GM23338 (cell line): ENCODE measurements around the gene OR4F15. TPM values are rescaled to one million over a fixed set of nuclear protein-coding genes. Genes with fewer than 3 reads are reported as not detected.

Source experiments
- ATAC-seq: fragments of 200-7000 bp; cut with Tn5 transposase; 3 replicates; pipeline ENCODE4 v1.9.1; 2020
- DNase-seq: peaks from one replicate; pipeline ENCODE4 v3.0.0-alpha.2; 2015; ENCODE audit warnings: low spot score
- H2AFZ ChIP-seq: fragments of 200-600 bp; sonication (generic); 2 replicates; pipeline ENCODE4 v1.8.0; 2016; ENCODE audit warnings: antibody characterized with exemption, mild to moderate bottlenecking, moderate library complexity
- H3F3A ChIP-seq: fragments of 200-600 bp; sonication (generic); replicated peaks from 2 replicates; pipeline ENCODE4 v1.8.0; 2017; ENCODE audit warnings: antibody characterized with exemption, mixed run types, low read depth
- H3K27ac ChIP-seq: fragments of 200-600 bp; sonication (generic); 2 replicates; pipeline ENCODE4 v1.6.1; 2016; ENCODE audit warnings: low read depth
- H3K27me3 ChIP-seq: fragments of 200-600 bp; sonication (generic); 2 replicates; pipeline ENCODE4 v1.8.0; 2016; ENCODE audit warnings: mild to moderate bottlenecking, mixed run types, moderate library complexity; ENCODE audit not compliant: insufficient read depth
- H3K36me3 ChIP-seq: fragments of 200-600 bp; sonication (generic); 2 replicates; pipeline ENCODE4 v1.8.0; 2016; ENCODE audit warnings: mild to moderate bottlenecking; ENCODE audit not compliant: insufficient read depth
- H3K4me1 ChIP-seq: fragments of 200-600 bp; sonication (generic); 2 replicates; pipeline ENCODE4 v1.8.0; 2016; ENCODE audit warnings: mild to moderate bottlenecking, moderate library complexity; ENCODE audit not compliant: insufficient read depth
- H3K4me2 ChIP-seq: fragments of 200-600 bp; sonication (generic); 2 replicates; pipeline ENCODE4 v1.7.1; 2017; ENCODE audit warnings: mixed run types
- H3K4me3 ChIP-seq: fragments of 200-600 bp; sonication (generic); 2 replicates; pipeline ENCODE4 v1.6.1; 2016; ENCODE audit warnings: mixed run types
- H3K79me2 ChIP-seq: fragments of 200-600 bp; sonication (generic); replicated peaks from 2 replicates; pipeline ENCODE4 v1.8.0; 2017; ENCODE audit warnings: mild to moderate bottlenecking; ENCODE audit not compliant: insufficient read depth
- H3K9me2 ChIP-seq: fragments of 200-600 bp; sonication (generic); 2 replicates; pipeline ENCODE4 v1.8.0; 2017; ENCODE audit not compliant: insufficient read depth
- H4K20me1 ChIP-seq: fragments of 200-600 bp; sonication (generic); replicated peaks from 2 replicates; pipeline ENCODE4 v1.8.0; 2017; ENCODE audit warnings: mild to moderate bottlenecking; ENCODE audit not compliant: insufficient read depth
- H3K27ac Mint-ChIP-seq: 2 replicates; pipeline ENCODE4 v1.8.0; 2020; ENCODE audit warnings: inconsistent platforms, mild to moderate bottlenecking, moderate library complexity, mixed read lengths
- H3K27me3 Mint-ChIP-seq: 3 replicates; pipeline ENCODE4 v1.8.0; 2022; ENCODE audit warnings: low read depth, mild to moderate bottlenecking, moderate library complexity, mixed read lengths, inconsistent platforms; ENCODE audit not compliant: insufficient read depth, poor library complexity
- H3K36me3 Mint-ChIP-seq: 3 replicates; pipeline ENCODE4 v1.8.0; 2021; ENCODE audit warnings: low read depth, mild to moderate bottlenecking, inconsistent platforms, moderate library complexity, mixed read lengths
- H3K4me1 Mint-ChIP-seq: 3 replicates; pipeline ENCODE4 v1.8.0; 2020; ENCODE audit warnings: mild to moderate bottlenecking, inconsistent platforms, mixed read lengths
- H3K4me3 Mint-ChIP-seq: 3 replicates; pipeline ENCODE4 v1.8.0; 2021; ENCODE audit warnings: moderate library complexity, mild to moderate bottlenecking, inconsistent platforms, mixed read lengths
- H3K9me3 Mint-ChIP-seq: 3 replicates; pipeline ENCODE4 v1.8.0; 2020; ENCODE audit warnings: moderate library complexity, mild to moderate bottlenecking, inconsistent platforms, mixed read lengths
- CREB1 ChIP-seq: fragments of 250-450 bp; sonication (Bioruptor Pico); IDR thresholded peaks from 2 replicates; pipeline ENCODE4 v1.5.0; 2020; ENCODE audit warnings: low read depth, mild to moderate bottlenecking, moderate library complexity
- CTCF ChIP-seq, 2 experiments: fragments of 200-600 bp in 1 of 2; sonication (generic) in 1 of 2; conservative IDR thresholded peaks; 2 replicates each; pipeline versions ENCODE4 v1.5.1 to v1.6.1; 2016 to 2017; ENCODE audit warnings: antibody characterized with exemption in 2 of 2, low read depth in 2 of 2, mild to moderate bottlenecking in 2 of 2, moderate library complexity in 1 of 2
- ETS1 ChIP-seq: IDR thresholded peaks from 2 replicates; pipeline ENCODE4 v1.6.1; 2016; ENCODE audit warnings: antibody characterized with exemption
- EZH2 ChIP-seq: fragments of 200-600 bp; sonication (generic); IDR thresholded peaks from one replicate; pipeline ENCODE4 v1.8.0; 2017; ENCODE audit warnings: antibody characterized with exemption, mild to moderate bottlenecking, low read depth; ENCODE audit not compliant: unreplicated experiment
- EZH2phosphoT487 ChIP-seq: fragments of 200-600 bp; sonication (generic); IDR thresholded peaks from one replicate; pipeline ENCODE4 v1.8.1; 2018; ENCODE audit warnings: antibody characterized with exemption; ENCODE audit not compliant: unreplicated experiment
- JUNB ChIP-seq: IDR thresholded peaks from one replicate; pipeline ENCODE4 v1.6.1; 2016; ENCODE audit warnings: antibody characterized with exemption; ENCODE audit not compliant: unreplicated experiment
- NANOG ChIP-seq: IDR thresholded peaks from 2 replicates; pipeline ENCODE4 v1.6.1; 2016; ENCODE audit warnings: antibody characterized with exemption, borderline replicate concordance
- ZNF114 ChIP-seq: fragments of 250-450 bp; sonication (Bioruptor Pico); IDR thresholded peaks from 2 replicates; pipeline ENCODE4 v1.5.0; 2020; ENCODE audit warnings: mild to moderate bottlenecking, moderate library complexity
- ZNF331 ChIP-seq: fragments of 250-450 bp; sonication (Bioruptor Pico); IDR thresholded peaks from 2 replicates; pipeline ENCODE4 v1.5.0; 2020; ENCODE audit warnings: low read depth, mild to moderate bottlenecking, moderate library complexity
- polyA plus RNA-seq: library from polyadenylated mRNA; unstranded; fragments of >200 nt; fragmentation: Nextera tagmentation; extraction: Ambion mirVana; gene quantifications from 2 replicates; pipeline ENCODE4 v1.2.1, GENCODE V29; 2016
- total RNA-seq: library from RNA; depleted of rRNA; stranded (reverse); fragments of >200 nt; shearing (Covaris generic); gene quantifications from 2 replicates; pipeline ENCODE4 v1.2.3, GENCODE V29; 2014
- TF ChIP-seq, protein P1 (sequence below): fragments of 250-450 bp; sonication (Bioruptor Pico); IDR thresholded peaks from 2 replicates; pipeline ENCODE4 v1.5.0; 2020; ENCODE audit warnings: mild to moderate bottlenecking, moderate library complexity
- TF ChIP-seq, protein P2 (sequence below): IDR thresholded peaks from one replicate; pipeline ENCODE4 v1.6.1; 2018; ENCODE audit warnings: antibody characterized with exemption; ENCODE audit not compliant: unreplicated experiment

OR4F15 gene
- total and polyA plus RNA-seq, 2 experiments from 2014 or later, result not detected

- no peaks in the 10 kb centered on the region for H4K20me1 ChIP-seq
- H3K4me1 Mint-ChIP-seq, result no peaks in the 10 kb centered on the region
- no peak overlapping the region for H3K4me3 Mint-ChIP-seq
- H3K4me1 ChIP-seq, result no peaks in the 10 kb centered on the region
- H3K27ac Mint-ChIP-seq, result no peak overlapping the region
- H3F3A ChIP-seq, result no peaks in the 10 kb centered on the region
- H3K27ac ChIP-seq, result no peak overlapping the region
- no peaks in the 10 kb centered on the region for H3K27me3 ChIP-seq
- TF ChIP-seq, protein P1, sequence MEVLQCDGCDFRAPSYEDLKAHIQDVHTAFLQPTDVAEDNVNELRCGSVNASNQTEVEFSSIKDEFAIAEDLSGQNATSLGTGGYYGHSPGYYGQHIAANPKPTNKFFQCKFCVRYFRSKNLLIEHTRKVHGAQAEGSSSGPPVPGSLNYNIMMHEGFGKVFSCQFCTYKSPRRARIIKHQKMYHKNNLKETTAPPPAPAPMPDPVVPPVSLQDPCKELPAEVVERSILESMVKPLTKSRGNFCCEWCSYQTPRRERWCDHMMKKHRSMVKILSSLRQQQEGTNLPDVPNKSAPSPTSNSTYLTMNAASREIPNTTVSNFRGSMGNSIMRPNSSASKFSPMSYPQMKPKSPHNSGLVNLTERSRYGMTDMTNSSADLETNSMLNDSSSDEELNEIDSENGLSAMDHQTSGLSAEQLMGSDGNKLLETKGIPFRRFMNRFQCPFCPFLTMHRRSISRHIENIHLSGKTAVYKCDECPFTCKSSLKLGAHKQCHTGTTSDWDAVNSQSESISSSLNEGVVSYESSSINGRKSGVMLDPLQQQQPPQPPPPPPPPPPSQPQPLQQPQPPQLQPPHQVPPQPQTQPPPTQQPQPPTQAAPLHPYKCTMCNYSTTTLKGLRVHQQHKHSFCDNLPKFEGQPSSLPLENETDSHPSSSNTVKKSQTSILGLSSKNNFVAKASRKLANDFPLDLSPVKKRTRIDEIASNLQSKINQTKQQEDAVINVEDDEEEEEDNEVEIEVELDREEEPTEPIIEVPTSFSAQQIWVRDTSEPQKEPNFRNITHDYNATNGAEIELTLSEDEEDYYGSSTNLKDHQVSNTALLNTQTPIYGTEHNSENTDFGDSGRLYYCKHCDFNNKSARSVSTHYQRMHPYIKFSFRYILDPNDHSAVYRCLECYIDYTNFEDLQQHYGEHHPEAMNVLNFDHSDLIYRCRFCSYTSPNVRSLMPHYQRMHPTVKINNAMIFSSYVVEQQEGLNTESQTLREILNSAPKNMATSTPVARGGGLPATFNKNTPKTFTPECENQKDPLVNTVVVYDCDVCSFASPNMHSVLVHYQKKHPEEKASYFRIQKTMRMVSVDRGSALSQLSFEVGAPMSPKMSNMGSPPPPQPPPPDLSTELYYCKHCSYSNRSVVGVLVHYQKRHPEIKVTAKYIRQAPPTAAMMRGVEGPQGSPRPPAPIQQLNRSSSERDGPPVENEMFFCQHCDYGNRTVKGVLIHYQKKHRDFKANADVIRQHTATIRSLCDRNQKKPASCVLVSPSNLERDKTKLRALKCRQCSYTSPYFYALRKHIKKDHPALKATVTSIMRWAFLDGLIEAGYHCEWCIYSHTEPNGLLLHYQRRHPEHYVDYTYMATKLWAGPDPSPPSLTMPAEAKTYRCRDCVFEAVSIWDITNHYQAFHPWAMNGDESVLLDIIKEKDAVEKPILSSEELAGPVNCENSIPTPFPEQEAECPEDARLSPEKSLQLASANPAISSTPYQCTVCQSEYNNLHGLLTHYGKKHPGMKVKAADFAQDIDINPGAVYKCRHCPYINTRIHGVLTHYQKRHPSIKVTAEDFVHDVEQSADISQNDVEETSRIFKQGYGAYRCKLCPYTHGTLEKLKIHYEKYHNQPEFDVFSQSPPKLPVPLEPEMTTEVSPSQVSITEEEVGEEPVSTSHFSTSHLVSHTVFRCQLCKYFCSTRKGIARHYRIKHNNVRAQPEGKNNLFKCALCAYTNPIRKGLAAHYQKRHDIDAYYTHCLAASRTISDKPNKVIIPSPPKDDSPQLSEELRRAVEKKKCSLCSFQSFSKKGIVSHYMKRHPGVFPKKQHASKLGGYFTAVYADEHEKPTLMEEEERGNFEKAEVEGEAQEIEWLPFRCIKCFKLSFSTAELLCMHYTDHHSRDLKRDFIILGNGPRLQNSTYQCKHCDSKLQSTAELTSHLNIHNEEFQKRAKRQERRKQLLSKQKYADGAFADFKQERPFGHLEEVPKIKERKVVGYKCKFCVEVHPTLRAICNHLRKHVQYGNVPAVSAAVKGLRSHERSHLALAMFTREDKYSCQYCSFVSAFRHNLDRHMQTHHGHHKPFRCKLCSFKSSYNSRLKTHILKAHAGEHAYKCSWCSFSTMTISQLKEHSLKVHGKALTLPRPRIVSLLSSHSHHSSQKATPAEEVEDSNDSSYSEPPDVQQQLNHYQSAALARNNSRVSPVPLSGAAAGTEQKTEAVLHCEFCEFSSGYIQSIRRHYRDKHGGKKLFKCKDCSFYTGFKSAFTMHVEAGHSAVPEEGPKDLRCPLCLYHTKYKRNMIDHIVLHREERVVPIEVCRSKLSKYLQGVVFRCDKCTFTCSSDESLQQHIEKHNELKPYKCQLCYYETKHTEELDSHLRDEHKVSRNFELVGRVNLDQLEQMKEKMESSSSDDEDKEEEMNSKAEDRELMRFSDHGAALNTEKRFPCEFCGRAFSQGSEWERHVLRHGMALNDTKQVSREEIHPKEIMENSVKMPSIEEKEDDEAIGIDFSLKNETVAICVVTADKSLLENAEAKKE, result no peak
- TF ChIP-seq ETS1, result no peak
- no peak for TF ChIP-seq CREB1 (CRISPR knock-in tag)
- no peak for TF ChIP-seq CTCF (conservative IDR thresholded peaks at IDR 0.05; ENCODE audit: low read depth in 2 of 2)
- TF ChIP-seq ZNF114 (CRISPR knock-in tag), result no peak
- TF ChIP-seq NANOG, result no peak
- no peak for TF ChIP-seq JUNB
- TF ChIP-seq ZNF331 (CRISPR knock-in tag), result no peak
- TF ChIP-seq, protein P2, sequence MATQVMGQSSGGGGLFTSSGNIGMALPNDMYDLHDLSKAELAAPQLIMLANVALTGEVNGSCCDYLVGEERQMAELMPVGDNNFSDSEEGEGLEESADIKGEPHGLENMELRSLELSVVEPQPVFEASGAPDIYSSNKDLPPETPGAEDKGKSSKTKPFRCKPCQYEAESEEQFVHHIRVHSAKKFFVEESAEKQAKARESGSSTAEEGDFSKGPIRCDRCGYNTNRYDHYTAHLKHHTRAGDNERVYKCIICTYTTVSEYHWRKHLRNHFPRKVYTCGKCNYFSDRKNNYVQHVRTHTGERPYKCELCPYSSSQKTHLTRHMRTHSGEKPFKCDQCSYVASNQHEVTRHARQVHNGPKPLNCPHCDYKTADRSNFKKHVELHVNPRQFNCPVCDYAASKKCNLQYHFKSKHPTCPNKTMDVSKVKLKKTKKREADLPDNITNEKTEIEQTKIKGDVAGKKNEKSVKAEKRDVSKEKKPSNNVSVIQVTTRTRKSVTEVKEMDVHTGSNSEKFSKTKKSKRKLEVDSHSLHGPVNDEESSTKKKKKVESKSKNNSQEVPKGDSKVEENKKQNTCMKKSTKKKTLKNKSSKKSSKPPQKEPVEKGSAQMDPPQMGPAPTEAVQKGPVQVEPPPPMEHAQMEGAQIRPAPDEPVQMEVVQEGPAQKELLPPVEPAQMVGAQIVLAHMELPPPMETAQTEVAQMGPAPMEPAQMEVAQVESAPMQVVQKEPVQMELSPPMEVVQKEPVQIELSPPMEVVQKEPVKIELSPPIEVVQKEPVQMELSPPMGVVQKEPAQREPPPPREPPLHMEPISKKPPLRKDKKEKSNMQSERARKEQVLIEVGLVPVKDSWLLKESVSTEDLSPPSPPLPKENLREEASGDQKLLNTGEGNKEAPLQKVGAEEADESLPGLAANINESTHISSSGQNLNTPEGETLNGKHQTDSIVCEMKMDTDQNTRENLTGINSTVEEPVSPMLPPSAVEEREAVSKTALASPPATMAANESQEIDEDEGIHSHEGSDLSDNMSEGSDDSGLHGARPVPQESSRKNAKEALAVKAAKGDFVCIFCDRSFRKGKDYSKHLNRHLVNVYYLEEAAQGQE, result no peak
- TF ChIP-seq EZH2phosphoT487, result no peak
- no peak for TF ChIP-seq EZH2
- ATAC-seq (no peak; the same call in 2 of the 3 replicates), DNase-seq (no peak)
- peaks cover 2% of the 10 kb centered on the region for H3K27me3 Mint-ChIP-seq
- no peak overlapping the region for H3K4me3 ChIP-seq
- H3K4me2 ChIP-seq, result no peak overlapping the region
- no peaks in the 10 kb centered on the region for H3K36me3 ChIP-seq
- no peaks in the 10 kb centered on the region for H3K79me2 ChIP-seq
- no peaks in the 10 kb centered on the region for H3K9me2 ChIP-seq
- no peak overlapping the region for H2AFZ ChIP-seq
- no peaks in the 10 kb centered on the region for H3K9me3 Mint-ChIP-seq
- no peaks in the 10 kb centered on the region for H3K36me3 Mint-ChIP-seq
These were observed 3.8 kb upstream of the OR4F15 start for GRCh38 chr15:101808201-101808600.
